HepG2 (cell line): ENCODE data around the gene UCP2. TPM values are rescaled to one million over a fixed set of nuclear protein-coding genes. Genes with fewer than 3 reads are reported as not detected.

Experiments
- GABPA ChIP-seq, 2 experiments: IDR thresholded peaks; 2 replicates each; pipeline ENCODE4 v1.6.1; 2011 to 2016; ENCODE audit warnings: low read depth in 2 of 2, low read length in 1 of 2, missing biosample characterization in 1 of 2, missing genetic modification characterization in 1 of 2
- GATAD2A ChIP-seq: IDR thresholded peaks from 2 replicates; pipeline ENCODE4 v1.6.1; 2016
- HINFP ChIP-seq: sonication (generic); formaldehyde crosslinking; IDR thresholded peaks from 2 replicates; pipeline ENCODE4 v1.4.0; 2020; ENCODE audit warnings: low read depth, mild to moderate bottlenecking, missing genetic modification reagents
- HMGXB3 ChIP-seq: sonication (generic); formaldehyde crosslinking; IDR thresholded peaks from 2 replicates; pipeline ENCODE4 v1.4.0; 2020; ENCODE audit warnings: missing genetic modification reagents, borderline replicate concordance
- JDP2 ChIP-seq: sonication (generic); formaldehyde crosslinking; IDR thresholded peaks from 2 replicates; pipeline ENCODE4 v1.8.1; 2022; ENCODE audit warnings: missing genetic modification reagents, borderline replicate concordance
- KDM5A ChIP-seq: fragments of 200-600 bp; sonication (generic); IDR thresholded peaks from 2 replicates; pipeline ENCODE4 v1.7.0; 2018; ENCODE audit warnings: antibody characterized with exemption, mild to moderate bottlenecking, low read length, borderline replicate concordance
- MXD4 ChIP-seq: IDR thresholded peaks from 2 replicates; pipeline ENCODE4 v1.6.1; 2016; ENCODE audit warnings: mild to moderate bottlenecking, missing biosample characterization, missing genetic modification reagents
- PCBP2 ChIP-seq: fragments of 200-400 bp; formaldehyde crosslinking; optimal IDR thresholded peaks from 2 replicates; pipeline ENCODE3; 2018; ENCODE audit warnings: low read length, low read depth; ENCODE audit not compliant: poor library complexity, severe bottlenecking
- PPARG ChIP-seq: conservative IDR thresholded peaks from 2 replicates; pipeline ENCODE4 v1.6.1; 2016; ENCODE audit warnings: missing biosample characterization, missing genetic modification reagents
- THAP7 ChIP-seq: sonication (generic); formaldehyde crosslinking; IDR thresholded peaks from 2 replicates; pipeline ENCODE4 v1.8.1; 2023; ENCODE audit warnings: mild to moderate bottlenecking, missing genetic modification reagents
- USF2 ChIP-seq, 2 experiments: sonication (generic) in 1 of 2; formaldehyde crosslinking in 1 of 2; IDR thresholded peaks; 2 replicates each; pipeline versions ENCODE4 v1.5.1 to v1.6.1; 2011 to 2020; ENCODE audit warnings: borderline replicate concordance in 1 of 2, low read depth in 1 of 2, low read length in 1 of 2, mild to moderate bottlenecking in 1 of 2, missing genetic modification reagents in 1 of 2, moderate library complexity in 1 of 2
- ZNF280B ChIP-seq: sonication (generic); formaldehyde crosslinking; IDR thresholded peaks from 2 replicates; pipeline ENCODE4 v1.5.0; 2020; ENCODE audit warnings: missing genetic modification reagents, mild to moderate bottlenecking, borderline replicate concordance
- ZNF451 ChIP-seq: sonication (generic); formaldehyde crosslinking; IDR thresholded peaks from 2 replicates; pipeline ENCODE4 v1.5.0; 2020; ENCODE audit warnings: mild to moderate bottlenecking, missing genetic modification reagents
- ZNF737 ChIP-seq: sonication (generic); formaldehyde crosslinking; IDR thresholded peaks from 2 replicates; pipeline ENCODE4 v1.5.0; 2020; ENCODE audit warnings: missing genetic modification reagents, mild to moderate bottlenecking, borderline replicate concordance
- ZNF883 ChIP-seq: sonication (generic); formaldehyde crosslinking; IDR thresholded peaks from 2 replicates; pipeline ENCODE4 v1.5.1; 2020; ENCODE audit warnings: mild to moderate bottlenecking, missing genetic modification reagents; ENCODE audit errors: not compliant biosample characterization
- ZNF891 ChIP-seq: sonication (generic); formaldehyde crosslinking; IDR thresholded peaks from 2 replicates; pipeline ENCODE4 v1.5.0; 2020; ENCODE audit warnings: mild to moderate bottlenecking, missing genetic modification reagents
- polyA plus RNA-seq, 8 experiments: library from polyadenylated mRNA; depleted of rRNA in 3 of 8; stranded (reverse) in 7 of 8; unstranded in 1 of 8; fragments of >200 nt; fragmentation: Illumina TruSeq in 4 of 8; extraction: Trizol in 4 of 8; gene quantifications; 2 replicates each; pipeline versions ENCODE4 v1.2.1 to v1.2.3, GENCODE V29; 2011 to 2016; ENCODE audit warnings: low read depth in 4 of 8, missing spikeins in 1 of 8, mixed read lengths in 1 of 8; ENCODE audit not compliant: insufficient read depth in 1 of 8
- total RNA-seq, 5 experiments: library from RNA; depleted of rRNA; stranded (reverse); fragments of >200 nt; fragmentation: Illumina TruSeq; extraction: Trizol; gene quantifications; 2 replicates each; pipeline ENCODE4 v1.2.3, GENCODE V29; 2016; ENCODE audit warnings: low read depth in 1 of 5

Gene UCP2
- total and polyA plus RNA-seq, 2 of the 13 experiments (the other 11 are each of a cell fraction or from before 2014, with no cell fraction given) = 2.7 to 3.2 TPM

- TF ChIP-seq MXD4 (peak; percentile 75; the same call in 1 of the 2 replicates), ZNF280B (CRISPR knock-in tag) (0 out of 2 replicates have a peak, but pooled peaks have one; percentile 83), GATAD2A (CRISPR knock-in tag) (peak; percentile 63), KDM5A (peak; percentile 29; the same call in 1 of the 2 replicates), USF2 (IDR thresholded peaks at IDR 0.05; ENCODE audit: low read depth, low read length) (peak; percentile 63; the same call in 1 of the 2 replicates), USF2 (CRISPR knock-in tag; IDR thresholded peaks at IDR 0.05; ENCODE audit: borderline replicate concordance) (peak; percentile 91), GABPA (IDR thresholded peaks at IDR 0.05; ENCODE audit: low read depth, low read length) (no peak), GABPA (CRISPR knock-in tag; IDR thresholded peaks at IDR 0.05; ENCODE audit: low read depth) (peak; percentile 25; the same call in 1 of the 2 replicates), ZNF883 (CRISPR knock-in tag) (peak; percentile 87), HINFP (CRISPR knock-in tag) (peak; percentile 60), ZNF451 (CRISPR knock-in tag) (no peak; the same call in none of the 2 replicates), HMGXB3 (CRISPR knock-in tag) (peak; percentile 68; the same call in 1 of the 2 replicates), PPARG (CRISPR knock-in tag) (0 out of 2 replicates have a peak, but pooled peaks have one; percentile 40), PCBP2 (no peak), THAP7 (peak; percentile 80; the same call in 1 of the 2 replicates), JDP2 (CRISPR knock-in tag) (no peak), ZNF891 (CRISPR knock-in tag) (peak; percentile 75; the same call in 1 of the 2 replicates), ZNF737 (CRISPR knock-in tag) (0 out of 2 replicates have a peak, but pooled peaks have one; percentile 36)
Measured at GRCh38 chr11:73982990-73983740, 522 bp upstream of the UCP2 start (continued).
